Epithelial cell of esophagus (primary cell): ENCODE measurements around the gene IL20.
A peak's percentile ranks its signal among the peaks of the same experiment; 100 is the strongest.

Source experiments
- DNase-seq: peaks from one replicate; pipeline ENCODE4 v3.0.0; 2010; ENCODE audit warnings: low read depth
- H3K4me3 ChIP-seq: 2 replicates; pipeline ENCODE4 v1.5.1; 2011; ENCODE audit warnings: mild to moderate bottlenecking, low read length, control low read depth
- CTCF ChIP-seq: IDR thresholded peaks from 2 replicates; pipeline ENCODE4 v1.5.1; 2011; ENCODE audit warnings: low read depth, mild to moderate bottlenecking, low read length, control low read depth, inconsistent platforms; ENCODE audit not compliant: insufficient read depth; ENCODE audit errors: missing control alignments

Gene IL20

GRCh38 chr1:206893380-206893779, 28.0 kb downstream of the IL20 start:
- H3K4me3 ChIP-seq: no peak overlapping the region
- DNase-seq: no peak
- no peak for TF ChIP-seq CTCF

GRCh38 chr1:206895325-206895724, 29.9 kb downstream of the IL20 start:
- no peak for TF ChIP-seq CTCF
- peak; percentile 100 for DNase-seq
- H3K4me3 ChIP-seq: no peak overlapping the region

- peak; percentile 81 for DNase-seq
- no peak for TF ChIP-seq CTCF
- no peak overlapping the region for H3K4me3 ChIP-seq
These were observed 30.4 kb downstream of the IL20 start for GRCh38 chr1:206895837-206896242.

- DNase-seq: peak; percentile 82
These were observed 30.8 kb downstream of the IL20 start for GRCh38 chr1:206896261-206896660.

GRCh38 chr1:206897175-206897574, 31.8 kb downstream of the IL20 start, which contains the start of gene IL24:
Gene IL24, plus strand, starts transcription at chr1:206897443. Its CDS starts 390 bp downstream, at chr1:206897833.
- TF ChIP-seq CTCF: no peak
- peak; percentile 47 for DNase-seq
- H3K4me3 ChIP-seq: no peak within 1 kb of the TSS

More at GRCh38 chr1:206896261-206896660, 30.8 kb downstream of the IL20 start:
- TF ChIP-seq CTCF: no peak
- H3K4me3 ChIP-seq: no peak overlapping the region

GRCh38 chr1:206898089-206898914, 32.9 kb downstream of the IL20 start:
- no peak for TF ChIP-seq CTCF
- H3K4me3 ChIP-seq: no peak overlapping the region
- peak; percentile 65 for DNase-seq

GRCh38 chr1:206898915-206899431, 33.5 kb downstream of the IL20 start:
- no peak overlapping the region for H3K4me3 ChIP-seq
- no peak for TF ChIP-seq CTCF
- DNase-seq: no peak
